ENCODE data around the gene RICTOR. TPM values are rescaled to one million over a fixed set of nuclear protein-coding genes. Genes with fewer than 3 reads are reported as not detected.

RICTOR gene
- total RNA-seq, 6 donors from 2014 or later = 30.4 to 88.8 (median 38.1) TPM

- Histone ChIP-seq H3K36me3 (peaks cover 0 to 8% (median 4%) of the 10 kb centered on the region in 4 donors), H3K27me3 (no peaks in the 10 kb centered on the region), H3K9me3 (peaks cover 0 to 10% (median 0%) of the 10 kb centered on the region in 4 donors), H3K4me3 (no peak overlapping the region), H3K27ac (no peak overlapping the region), H3K4me1 (peaks cover 0 to 5% (median 0%) of the 10 kb centered on the region in 4 donors)
- DNase-seq = no peak
- no peak for TF ChIP-seq POLR2A (IDR thresholded peaks at IDR 0.05)
- no peak for TF ChIP-seq POLR2AphosphoS5 (IDR thresholded peaks at IDR 0.05)
- no peak for TF ChIP-seq CTCF (IDR thresholded peaks at IDR 0.05)
- TF ChIP-seq EP300 (IDR thresholded peaks at IDR 0.05) = no peak
- no peak for ATAC-seq (ENCODE audit: low FRiP score in 2 of 2)
- WGBS, 2 donors = 87 to 100% methylated on average over 4 of the region's 4 CpGs
Measured at GRCh38 chr5:39009981-39010380, 64.2 kb downstream of the RICTOR start.

GRCh38 chr5:39009280-39009679 is 64.9 kb downstream of the RICTOR start:
- Histone ChIP-seq H3K9me3 (peaks cover 0 to 10% (median 0%) of the 10 kb centered on the region in 4 donors), H3K27me3 (no peaks in the 10 kb centered on the region), H3K4me3 (no peak overlapping the region), H3K27ac (no peak overlapping the region), H3K36me3 (peaks cover 0 to 8% (median 4%) of the 10 kb centered on the region in 4 donors), H3K4me1 (peaks cover 0 to 5% (median 0%) of the 10 kb centered on the region in 4 donors)
- 93 to 97% methylated on average over 1 of the region's 1 CpG for WGBS, 2 donors
- no peak for TF ChIP-seq POLR2AphosphoS5 (IDR thresholded peaks at IDR 0.05)
- no peak for ATAC-seq (ENCODE audit: low FRiP score in 2 of 2)
- DNase-seq = no peak

GRCh38 chr5:39006650-39007049 is 67.5 kb downstream of the RICTOR start:
- 86 to 91% methylated on average over 2 of the region's 2 CpGs for WGBS, 2 donors
- Histone ChIP-seq H3K36me3 (peaks cover 0 to 7% (median 4%) of the 10 kb centered on the region in 4 donors), H3K4me1 (peaks cover 0 to 5% (median 4%) of the 10 kb centered on the region in 4 donors), H3K9me3 (peaks cover 0 to 10% (median 0%) of the 10 kb centered on the region in 4 donors), H3K27me3 (no peaks in the 10 kb centered on the region), H3K27ac (peak overlapping the region in 2 of 4 donors; percentile 36 to 51), H3K4me3 (no peak overlapping the region)
- TF ChIP-seq POLR2AphosphoS5 (IDR thresholded peaks at IDR 0.05) (no peak), EP300 (IDR thresholded peaks at IDR 0.05) (no peak), CTCF (IDR thresholded peaks at IDR 0.05) (no peak), POLR2A (IDR thresholded peaks at IDR 0.05) (no peak)
- DNase-seq (no peak), ATAC-seq (ENCODE audit: low FRiP score in 2 of 2) (no peak)

- Histone ChIP-seq H3K36me3 (no peaks in the 10 kb centered on the region), H3K9me3 (peaks cover 0 to under 1% (median 0%) of the 10 kb centered on the region in 4 donors), H3K4me3 (no peak overlapping the region), H3K27me3 (no peaks in the 10 kb centered on the region), H3K4me1 (peaks cover 0 to 5% (median 4%) of the 10 kb centered on the region in 4 donors), H3K27ac (peak overlapping the region in 2 of 4 donors; percentile 36 to 66)
- TF ChIP-seq POLR2AphosphoS5 (IDR thresholded peaks at IDR 0.05) (no peak), POLR2A (IDR thresholded peaks at IDR 0.05) (no peak), CTCF (IDR thresholded peaks at IDR 0.05) (peak in 4 of 6 experiments; percentile 12 to 39 (median 25)), EP300 (IDR thresholded peaks at IDR 0.05) (no peak)
- ATAC-seq (ENCODE audit: low FRiP score in 2 of 2) = no peak
- DNase-seq = no peak
- WGBS, 2 donors = 67 to 81% methylated on average over 3 of the region's 3 CpGs
Measured at GRCh38 chr5:39005566-39006232, 68.5 kb downstream of the RICTOR start.

- DNase-seq = no peak
- H3K4me3 ChIP-seq = no peak overlapping the region
- H3K27me3 ChIP-seq = no peaks in the 10 kb centered on the region
- H3K4me1 ChIP-seq = peaks cover 0 to 5% (median 4%) of the 10 kb centered on the region in 4 donors
- no peak overlapping the region for H3K27ac ChIP-seq
- WGBS, 2 donors = 82 to 90% methylated on average over 2 of the region's 2 CpGs
- H3K36me3 ChIP-seq = peaks cover 0 to 3% (median 0%) of the 10 kb centered on the region in 4 donors
- no peak for ATAC-seq (ENCODE audit: low FRiP score in 2 of 2)
- H3K9me3 ChIP-seq = no peaks in the 10 kb centered on the region
- no peak for TF ChIP-seq CTCF (IDR thresholded peaks at IDR 0.05)
- no peak for TF ChIP-seq POLR2AphosphoS5 (IDR thresholded peaks at IDR 0.05)
- no peak for TF ChIP-seq EP300 (IDR thresholded peaks at IDR 0.05)
Measured at GRCh38 chr5:39001683-39002082, 72.5 kb downstream of the RICTOR start.
